ENCODE data around the gene FAM163A. TPM values are rescaled to one million over a fixed set of nuclear protein-coding genes. Genes with fewer than 3 reads are reported as not detected.

Gene FAM163A
- total and polyA plus RNA-seq, 7 donors, result 0.36 to 2.4 (median 1.2) TPM; not detected in 1

- TF ChIP-seq CTCF (IDR thresholded peaks at IDR 0.05) (no peak), POLR2AphosphoS5 (IDR thresholded peaks at IDR 0.05) (no peak), EP300 (IDR thresholded peaks at IDR 0.05) (no peak)
- intact Hi-C loops (cut with DNase I), result no loop called here
- H3K9me3 ChIP-seq, result peaks cover 0 to 14% (median 8%) of the 10 kb centered on the region in 4 donors
These were observed 23.8 kb upstream of the FAM163A start for GRCh38 chr1:179719272-179719671.

GRCh38 chr1:179728271-179728670 is 14.8 kb upstream of the FAM163A start:
- no peaks in the 10 kb centered on the region for H3K4me1 ChIP-seq
- H3K27ac ChIP-seq, result no peak overlapping the region
- 40 to 53% methylated on average over 2 of the region's 2 CpGs for WGBS, 2 donors
- H3K36me3 ChIP-seq, result no peaks in the 10 kb centered on the region
- TF ChIP-seq EP300 (IDR thresholded peaks at IDR 0.05) (no peak), POLR2AphosphoS5 (IDR thresholded peaks at IDR 0.05) (no peak), CTCF (IDR thresholded peaks at IDR 0.05) (no peak), POLR2A (IDR thresholded peaks at IDR 0.05) (no peak)
- H3K4me3 ChIP-seq, result no peak overlapping the region
- DNase-seq, result no peak
- intact Hi-C loops (cut with DNase I), result no loop called here
- H3K9me3 ChIP-seq, result no peaks in the 10 kb centered on the region
- H3K27me3 ChIP-seq, result no peaks in the 10 kb centered on the region

More at GRCh38 chr1:179719272-179719671, 23.8 kb upstream of the FAM163A start:
- no peaks in the 10 kb centered on the region for H3K27me3 ChIP-seq
- H3K4me3 ChIP-seq, result no peak overlapping the region
- no peaks in the 10 kb centered on the region for H3K36me3 ChIP-seq
- H3K27ac ChIP-seq, result no peak overlapping the region
- DNase-seq, result no peak
- no peaks in the 10 kb centered on the region for H3K4me1 ChIP-seq

- no peak overlapping the region for H3K4me3 ChIP-seq
- TF ChIP-seq CTCF (IDR thresholded peaks at IDR 0.05), result no peak
- no peak for TF ChIP-seq EP300 (IDR thresholded peaks at IDR 0.05)
- TF ChIP-seq POLR2A (IDR thresholded peaks at IDR 0.05), result no peak
- TF ChIP-seq POLR2AphosphoS5 (IDR thresholded peaks at IDR 0.05), result no peak
- DNase-seq, result no peak
- H3K36me3 ChIP-seq, result no peaks in the 10 kb centered on the region
- 81 to 86% methylated on average over 4 of the region's 4 CpGs for WGBS, 2 donors
- intact Hi-C loops (cut with DNase I), result no loop called here
- no peaks in the 10 kb centered on the region for H3K4me1 ChIP-seq
- H3K9me3 ChIP-seq, result no peaks in the 10 kb centered on the region
- H3K27ac ChIP-seq, result no peak overlapping the region
- no peaks in the 10 kb centered on the region for H3K27me3 ChIP-seq
These were observed 13.2 kb upstream of the FAM163A start for GRCh38 chr1:179729881-179730280.

- Histone ChIP-seq H3K27me3 (no peaks in the 10 kb centered on the region), H3K9me3 (no peaks in the 10 kb centered on the region), H3K27ac (no peak overlapping the region), H3K4me3 (no peak overlapping the region), H3K4me1 (no peaks in the 10 kb centered on the region), H3K36me3 (no peaks in the 10 kb centered on the region)
- no peak for TF ChIP-seq POLR2AphosphoS5 (IDR thresholded peaks at IDR 0.05)
- TF ChIP-seq POLR2A (IDR thresholded peaks at IDR 0.05), result no peak
- no peak for DNase-seq
- intact Hi-C loops (cut with DNase I), result no loop called here
- 72 to 84% methylated on average over 4 of the region's 4 CpGs for WGBS, 2 donors
These were observed 11.4 kb upstream of the FAM163A start for GRCh38 chr1:179731643-179732042.

- H3K27ac ChIP-seq, result peak overlapping the region in 1 of 4 donors; percentile 38
- intact Hi-C loops (cut with DNase I), result no loop called here
- H3K27me3 ChIP-seq, result peaks cover 18 to 56% (median 34%) of the 10 kb centered on the region in 3 donors
- H3K4me1 ChIP-seq, result peaks cover 0 to 20% (median 17%) of the 10 kb centered on the region in 4 donors
- TF ChIP-seq POLR2AphosphoS5 (IDR thresholded peaks at IDR 0.05), result no peak
- TF ChIP-seq EP300 (IDR thresholded peaks at IDR 0.05), result no peak
- TF ChIP-seq CTCF (IDR thresholded peaks at IDR 0.05), result no peak
- no peak for TF ChIP-seq POLR2A (IDR thresholded peaks at IDR 0.05)
- DNase-seq, result no peak
- peak overlapping the region in 1 of 4 donors; percentile 58 for H3K4me3 ChIP-seq
- no peaks in the 10 kb centered on the region for H3K36me3 ChIP-seq
- no peaks in the 10 kb centered on the region for H3K9me3 ChIP-seq
- WGBS, 2 donors, result 21 to 37% methylated on average over 10 of the region's 10 CpGs
These were observed 800 bp upstream of the FAM163A start for GRCh38 chr1:179742291-179742690.
